Spinal cord (tissue), 10 donors: ENCODE measurements around the gene UPK1A. TPM values are rescaled to one million over a fixed set of nuclear protein-coding genes. Genes with fewer than 3 reads are reported as not detected.

ENCODE experiments used
- DNase-seq, 6 donors: peaks; one replicate each; pipeline versions ENCODE4 v3.0.0 to v3.0.0-alpha.2; 2013 to 2015; ENCODE audit warnings: low spot score in 6 of 6, low read depth in 4 of 6
- H3K27ac ChIP-seq: one replicate; pipeline ENCODE4 v1.5.1; 2013; ENCODE audit warnings: low read depth, low read length, control low read depth
- H3K27me3 ChIP-seq: one replicate; pipeline ENCODE4 v1.6.1; 2013; ENCODE audit warnings: low read length; ENCODE audit not compliant: control insufficient read depth, insufficient read depth
- H3K36me3 ChIP-seq: one replicate; pipeline ENCODE4 v1.6.1; 2013; ENCODE audit warnings: low read length; ENCODE audit not compliant: control insufficient read depth, insufficient read depth
- H3K4me1 ChIP-seq: one replicate; pipeline ENCODE4 v1.6.1; 2013; ENCODE audit warnings: low read length; ENCODE audit not compliant: control insufficient read depth, insufficient read depth
- H3K4me3 ChIP-seq: one replicate; pipeline ENCODE4 v1.5.1; 2013; ENCODE audit warnings: low read depth, low read length, control low read depth
- H3K9me3 ChIP-seq: one replicate; pipeline ENCODE4 v1.6.1; 2013; ENCODE audit warnings: low read length; ENCODE audit not compliant: control insufficient read depth, insufficient read depth
- WGBS: methylation state at CpG from one replicate; pipeline ENCODE4 v1.1.5; 2013; ENCODE audit warnings: missing lambda C conversion rate; ENCODE audit not compliant: insufficient coverage; 5-methylcytosine and 5-hydroxymethylcytosine counted together
- polyA plus RNA-seq, 2 donors: library from polyadenylated mRNA; unstranded; fragments of 120-200 nt; gene quantifications; one replicate each; pipeline ENCODE4 v1.2.1, GENCODE V29; 2013; ENCODE audit not compliant: insufficient read length in 2 of 2
- total RNA-seq, 2 donors: library from RNA; depleted of rRNA in 1 of 2; stranded (reverse); fragments of 120-200 nt in 1 of 2; fragments of >200 nt in 1 of 2; gene quantifications; one replicate each; pipeline versions ENCODE4 v1.2.3 to v1.2.4, GENCODE V29; 2013 to 2014
- donor health status: healthy.

UPK1A gene
- total and polyA plus RNA-seq, 4 donors: 0.21 TPM; not detected in 3

DNA sequence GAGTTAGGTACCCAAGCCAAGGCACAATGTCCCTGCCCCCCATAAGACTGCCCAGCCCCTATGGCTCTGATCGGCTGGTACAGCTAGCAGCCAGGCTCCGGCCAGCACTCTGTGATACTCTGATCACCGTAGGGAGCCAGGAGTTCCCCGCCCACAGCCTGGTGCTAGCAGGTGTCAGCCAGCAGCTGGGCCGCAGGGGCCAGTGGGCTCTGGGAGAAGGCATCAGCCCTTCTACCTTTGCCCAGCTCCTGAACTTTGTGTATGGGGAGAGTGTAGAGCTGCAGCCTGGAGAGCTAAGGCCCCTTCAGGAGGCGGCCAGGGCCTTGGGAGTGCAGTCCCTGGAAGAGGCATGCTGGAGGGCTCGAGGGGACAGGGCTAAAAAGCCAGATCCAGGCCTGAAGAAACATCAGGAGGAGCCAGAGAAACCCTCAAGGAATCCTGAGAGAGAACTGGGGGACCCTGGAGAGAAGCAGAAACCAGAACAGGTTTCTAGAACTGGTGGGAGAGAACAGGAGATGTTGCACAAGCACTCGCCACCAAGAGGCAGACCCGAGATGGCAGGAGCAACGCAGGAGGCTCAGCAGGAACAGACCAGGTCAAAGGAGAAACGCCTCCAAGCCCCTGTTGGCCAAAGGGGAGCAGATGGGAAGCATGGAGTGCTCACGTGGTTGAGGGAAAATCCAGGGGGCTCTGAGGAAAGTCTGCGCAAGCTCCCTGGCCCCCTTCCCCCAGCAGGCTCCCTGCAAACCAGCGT, 48.5 kb downstream of the UPK1A start:
- DNase-seq: no peak
- Histone ChIP-seq H3K4me1 (peaks cover 40% of the 10 kb centered on the region), H3K27me3 (no peaks in the 10 kb centered on the region), H3K27ac (no peak overlapping the region), H3K36me3 (peaks cover 16% of the 10 kb centered on the region), H3K9me3 (no peaks in the 10 kb centered on the region), H3K4me3 (no peak overlapping the region)
- WGBS: 49% methylated on average over 12 of the region's 14 CpGs

DNA sequence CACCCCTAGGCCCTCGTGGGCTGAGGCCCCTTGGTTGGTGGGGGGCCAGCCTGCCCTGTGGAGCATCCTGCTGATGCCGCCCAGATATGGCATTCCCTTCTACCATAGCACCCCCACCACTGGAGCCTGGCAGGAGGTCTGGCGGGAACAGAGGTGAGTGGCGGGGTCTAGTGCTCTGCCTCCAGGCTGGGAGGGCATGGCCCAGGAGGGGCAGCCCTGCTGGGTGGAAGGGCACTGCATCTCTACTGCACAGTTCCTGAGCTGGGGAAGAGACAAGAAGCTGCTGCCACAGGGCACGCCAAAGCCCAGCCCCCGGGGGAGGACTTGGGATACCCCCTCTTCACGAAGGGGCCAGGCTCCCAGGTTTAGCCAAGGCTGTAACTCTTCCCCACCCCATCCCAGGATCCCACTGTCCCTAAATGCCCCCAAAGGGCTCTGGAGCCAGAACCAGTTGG, 49.1 kb downstream of the UPK1A start:
- H3K27ac ChIP-seq: no peak overlapping the region
- no peaks in the 10 kb centered on the region for H3K27me3 ChIP-seq
- peaks cover 42% of the 10 kb centered on the region for H3K4me1 ChIP-seq
- H3K36me3 ChIP-seq: peaks cover 22% of the 10 kb centered on the region
- 79% methylated on average over 7 of the region's 7 CpGs for WGBS
- no peaks in the 10 kb centered on the region for H3K9me3 ChIP-seq
- DNase-seq: no peak
- no peak overlapping the region for H3K4me3 ChIP-seq

DNA sequence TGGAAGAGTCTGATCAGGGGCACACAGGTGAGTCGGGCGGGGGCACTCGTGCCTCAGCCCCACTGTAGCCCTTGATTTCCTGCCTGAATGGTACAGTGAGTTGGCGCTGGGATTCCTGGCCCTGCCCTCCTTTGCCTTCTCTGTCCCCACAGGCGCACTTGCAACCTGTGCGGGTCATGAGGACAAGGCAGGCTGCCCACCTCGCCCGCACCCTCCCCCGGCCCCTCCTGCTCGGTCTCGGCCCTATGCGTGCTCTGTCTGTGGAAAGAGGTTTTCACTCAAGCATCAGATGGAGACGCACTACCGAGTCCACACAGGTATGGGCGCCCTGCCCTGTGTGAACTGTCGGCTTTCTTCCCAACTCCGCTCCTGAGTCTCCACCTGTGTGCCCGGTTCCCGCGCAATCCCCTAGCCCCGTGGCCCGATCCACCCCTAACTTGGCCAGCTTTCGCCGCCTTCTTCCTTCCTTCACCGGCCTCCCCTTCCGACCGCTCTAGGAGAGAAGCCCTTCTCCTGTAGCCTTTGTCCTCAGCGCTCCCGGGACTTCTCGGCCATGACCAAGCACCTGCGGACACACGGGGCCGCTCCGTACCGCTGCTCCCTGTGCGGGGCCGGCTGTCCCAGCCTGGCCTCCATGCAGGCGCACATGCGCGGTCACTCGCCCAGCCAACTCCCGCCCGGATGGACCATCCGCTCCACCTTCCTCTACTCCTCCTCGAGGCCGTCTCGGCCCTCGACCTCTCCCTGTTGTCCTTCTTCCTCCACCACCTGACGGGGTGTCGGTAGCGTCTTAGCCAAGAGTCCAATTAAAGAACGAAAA, 49.9 kb downstream of the UPK1A start:
- DNase-seq: no peak
- H3K9me3 ChIP-seq: no peaks in the 10 kb centered on the region
- peak overlapping the region; percentile 91 for H3K27ac ChIP-seq
- H3K4me3 ChIP-seq: peak overlapping the region; percentile 78
- H3K4me1 ChIP-seq: peaks cover 42% of the 10 kb centered on the region
- H3K36me3 ChIP-seq: peaks cover 30% of the 10 kb centered on the region
- WGBS: 2% methylated on average over 52 of the region's 52 CpGs
- H3K27me3 ChIP-seq: no peaks in the 10 kb centered on the region

DNA sequence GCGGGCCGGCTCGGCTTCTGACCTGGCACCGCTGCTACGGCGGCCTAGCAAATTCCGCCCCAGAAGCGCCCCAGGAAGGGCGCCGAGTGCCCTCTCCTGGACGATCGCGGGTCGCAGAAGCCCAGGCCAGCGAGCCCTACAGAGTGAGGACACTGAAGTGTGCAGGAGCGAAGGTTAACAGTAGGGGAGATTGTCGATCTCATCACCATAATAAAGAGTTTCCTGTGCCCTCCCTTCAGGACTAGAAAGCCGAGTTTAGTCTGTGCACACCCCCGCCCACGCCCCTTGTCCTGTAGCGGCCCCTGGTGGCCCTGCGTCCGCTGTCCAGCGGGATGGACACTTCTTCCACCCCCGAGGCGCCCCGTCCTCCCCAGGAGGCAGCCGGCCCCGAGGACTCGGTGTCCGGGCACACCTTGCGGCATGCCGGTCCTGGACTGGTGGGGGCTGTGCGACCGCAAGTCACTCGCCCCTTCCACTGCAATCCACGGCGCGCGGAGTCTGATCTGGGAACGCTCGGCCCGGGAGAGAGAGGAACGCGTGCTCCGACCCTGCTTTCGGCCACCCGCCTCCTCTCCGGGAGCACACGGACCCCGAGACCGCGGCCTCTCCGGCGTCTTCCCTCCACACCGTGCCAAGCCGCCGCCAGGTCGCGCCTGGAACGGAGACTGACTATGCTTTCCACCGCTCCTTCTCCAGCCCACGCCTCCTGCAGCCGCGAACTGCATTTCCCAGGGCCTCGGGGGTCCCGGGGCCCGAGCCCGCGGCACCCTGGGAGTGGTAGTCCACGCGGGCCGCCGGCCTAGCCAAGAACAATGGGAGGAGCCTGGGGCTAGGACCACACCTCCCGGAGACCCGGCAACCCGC, 50.7 kb downstream of the UPK1A start:
- no peaks in the 10 kb centered on the region for H3K27me3 ChIP-seq

GRCh38 chr19:35717665-35718344, 51.5 kb downstream of the UPK1A start, which contains the start of gene KMT2B:
Gene KMT2B (plus strand): TSS chr19:35718003. CDS start chr19:35718019, 16 bp downstream.
- Histone ChIP-seq H3K9me3 (no peaks in the 10 kb centered on the region), H3K27me3 (no peaks in the 10 kb centered on the region), H3K4me3 (peak within 1 kb of the TSS; percentile 78), H3K27ac (peak within 1 kb of the TSS; percentile 91), H3K4me1 (peaks cover 42% of the 10 kb centered on the region), H3K36me3 (peaks cover 46% of the 10 kb centered on the region)
- under 1% methylated on average over 86 of the region's 109 CpGs for WGBS
- peak in 4 of 6 donors; percentile 82 to 94 (median 89) for DNase-seq

More for the DNA sequence above, 50.7 kb downstream of the UPK1A start:
- Histone ChIP-seq H3K9me3 (no peaks in the 10 kb centered on the region), H3K4me3 (peak overlapping the region; percentile 78), H3K4me1 (peaks cover 42% of the 10 kb centered on the region), H3K36me3 (peaks cover 38% of the 10 kb centered on the region), H3K27ac (peak overlapping the region; percentile 91)
- WGBS: 0% methylated on average over 70 of the region's 77 CpGs
- peak in 5 of 6 donors; percentile 61 to 99 (median 75) for DNase-seq

DNA sequence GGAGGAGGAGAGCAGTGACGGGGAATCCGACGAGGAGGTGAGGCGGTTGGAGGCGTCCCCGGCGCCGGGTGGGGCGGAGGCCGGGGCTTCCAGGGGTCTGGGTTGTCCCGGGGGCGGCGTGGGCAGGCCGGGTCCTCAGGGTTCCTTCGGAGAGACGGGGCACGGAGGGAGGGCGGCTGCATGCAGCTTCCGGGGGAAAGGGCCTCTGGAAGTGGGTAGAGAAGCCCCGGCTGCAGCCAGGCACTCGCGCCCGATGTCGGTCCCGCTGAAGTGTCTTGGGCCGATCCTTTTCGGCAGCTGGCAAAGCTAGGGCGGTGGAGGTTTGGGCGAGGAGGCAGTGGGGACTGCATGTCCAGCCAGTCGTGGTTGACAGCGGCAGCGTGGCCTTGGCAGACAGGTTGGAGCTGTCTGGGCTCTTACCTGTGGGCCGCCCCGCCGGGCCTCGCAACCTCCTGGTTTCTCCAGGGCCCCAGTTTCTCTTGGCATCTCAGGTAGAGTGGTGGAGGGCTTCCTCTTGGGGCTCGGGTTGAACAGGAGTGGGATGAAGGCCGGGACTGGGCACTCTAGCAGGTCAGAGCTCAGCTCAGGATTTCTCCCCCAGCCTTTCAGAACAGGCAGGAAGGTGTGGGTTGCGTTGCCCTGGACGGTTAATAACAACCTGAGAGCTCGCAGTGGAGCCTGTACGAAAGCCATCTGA, 52.2 kb downstream of the UPK1A start:
- no peaks in the 10 kb centered on the region for H3K9me3 ChIP-seq
- peaks cover 42% of the 10 kb centered on the region for H3K4me1 ChIP-seq
- no peaks in the 10 kb centered on the region for H3K27me3 ChIP-seq
- H3K27ac ChIP-seq: peak overlapping the region; percentile 25
- DNase-seq: peak in 2 of 6 donors; percentile 12 to 39
- WGBS: 1% methylated on average over 42 of the region's 42 CpGs
- peak overlapping the region; percentile 65 for H3K4me3 ChIP-seq
- H3K36me3 ChIP-seq: peaks cover 53% of the 10 kb centered on the region

DNA sequence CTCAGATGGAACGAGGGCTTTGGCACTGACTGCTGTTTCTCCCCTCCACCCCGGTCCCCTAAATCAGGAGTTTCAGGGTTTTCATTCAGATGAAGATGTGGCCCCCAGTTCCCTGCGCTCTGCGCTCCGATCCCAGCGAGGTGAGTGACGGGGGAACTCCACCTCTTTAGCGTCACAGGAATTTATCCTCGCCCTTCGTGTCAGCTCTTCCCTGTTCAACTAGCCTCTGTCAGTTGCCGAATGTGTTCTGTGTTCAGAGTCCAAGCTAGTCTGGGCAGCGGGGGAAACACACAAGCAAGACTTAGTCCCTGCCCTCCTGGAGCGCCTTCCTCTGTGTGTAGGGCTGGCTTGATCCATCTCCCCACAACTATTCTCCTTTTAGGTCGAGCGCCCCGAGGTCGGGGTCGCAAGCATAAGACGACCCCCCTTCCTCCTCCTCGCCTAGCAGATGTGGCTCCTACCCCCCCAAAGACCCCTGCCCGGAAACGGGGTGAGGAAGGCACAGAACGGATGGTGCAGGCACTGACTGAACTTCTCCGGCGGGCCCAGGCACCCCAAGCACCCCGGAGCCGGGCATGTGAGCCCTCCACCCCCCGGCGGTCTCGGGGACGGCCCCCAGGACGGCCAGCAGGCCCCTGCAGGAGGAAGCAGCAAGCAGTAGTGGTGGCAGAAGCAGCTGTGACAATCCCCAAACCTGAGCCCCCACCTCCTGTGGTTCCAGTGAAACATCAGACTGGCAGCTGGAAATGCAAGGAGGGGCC, 53.3 kb downstream of the UPK1A start:
- no peak overlapping the region for H3K27ac ChIP-seq
- no peak overlapping the region for H3K4me3 ChIP-seq
- H3K9me3 ChIP-seq: no peaks in the 10 kb centered on the region
- H3K36me3 ChIP-seq: peaks cover 63% of the 10 kb centered on the region
- 91% methylated on average over 21 of the region's 32 CpGs for WGBS
- H3K4me1 ChIP-seq: peaks cover 40% of the 10 kb centered on the region
- no peak for DNase-seq
- H3K27me3 ChIP-seq: no peaks in the 10 kb centered on the region

GRCh38 chr19:35720163-35720524, 53.8 kb downstream of the UPK1A start:
- H3K27ac ChIP-seq: no peak overlapping the region
- peaks cover 35% of the 10 kb centered on the region for H3K4me1 ChIP-seq
- H3K27me3 ChIP-seq: no peaks in the 10 kb centered on the region
- WGBS: 94% methylated on average over 9 of the region's 9 CpGs
- H3K36me3 ChIP-seq: peaks cover 65% of the 10 kb centered on the region
- no peak overlapping the region for H3K4me3 ChIP-seq
- DNase-seq: no peak
- no peaks in the 10 kb centered on the region for H3K9me3 ChIP-seq
